Tibial artery (tissue), 4 donors: ENCODE results near the gene PPP1R14C.

ENCODE experiments used
- DNase-seq, 2 donors: peaks; one replicate each; pipeline ENCODE4 v3.0.0-alpha.2; 2019
- H3K27ac ChIP-seq, 2 donors: fragments of 200-600 bp; sonication (generic) in 1 of 2; 1 replicate in 1 of 2; 2 replicates in 1 of 2; pipeline ENCODE4 v1.5.1; 2018 to 2019; ENCODE audit warnings: mild to moderate bottlenecking in 1 of 2
- H3K27me3 ChIP-seq, 2 donors: fragments of 200-600 bp; sonication (generic) in 1 of 2; one replicate each; pipeline versions ENCODE4 v1.5.1 to v1.6.0; 2016 to 2019
- H3K36me3 ChIP-seq, 3 donors: fragments of 200-600 bp; sonication (generic) in 2 of 3; one replicate each; pipeline ENCODE4 v1.5.1; 2016 to 2019; ENCODE audit warnings: mild to moderate bottlenecking in 2 of 3
- H3K4me1 ChIP-seq, 4 donors: fragments of 200-600 bp; sonication (generic) in 2 of 4; 1 replicate in 3 of 4; 2 replicates in 1 of 4; pipeline ENCODE4 v1.5.1; 2016 to 2019
- H3K4me3 ChIP-seq, 2 donors: fragments of 200-600 bp; sonication (generic) in 1 of 2; 1 replicate in 1 of 2; 2 replicates in 1 of 2; pipeline ENCODE4 v1.5.1; 2018 to 2019; ENCODE audit warnings: mild to moderate bottlenecking in 2 of 2
- H3K9me3 ChIP-seq, 3 donors: fragments of 200-600 bp; sonication (generic) in 1 of 3; one replicate each; pipeline ENCODE4 v1.5.1; 2016 to 2019
- intact Hi-C: fragments of 100-400 bp; cut with DNase I; formaldehyde crosslinking; loops from one replicate; pipeline ENCODE4 v1.15.0; 2023; ENCODE audit warnings: low total_unique reads
- TF ChIP-seq, protein P1 (sequence below), 2 experiments: fragments of 200-600 bp in 1 of 2; fragments of 450-650 bp in 1 of 2; IDR thresholded peaks; one replicate each; pipeline ENCODE4 v1.5.1; 2017 to 2019; ENCODE audit warnings: antibody characterized with exemption in 2 of 2, mild to moderate bottlenecking in 1 of 2, moderate library complexity in 1 of 2

The PPP1R14C gene

DNA sequence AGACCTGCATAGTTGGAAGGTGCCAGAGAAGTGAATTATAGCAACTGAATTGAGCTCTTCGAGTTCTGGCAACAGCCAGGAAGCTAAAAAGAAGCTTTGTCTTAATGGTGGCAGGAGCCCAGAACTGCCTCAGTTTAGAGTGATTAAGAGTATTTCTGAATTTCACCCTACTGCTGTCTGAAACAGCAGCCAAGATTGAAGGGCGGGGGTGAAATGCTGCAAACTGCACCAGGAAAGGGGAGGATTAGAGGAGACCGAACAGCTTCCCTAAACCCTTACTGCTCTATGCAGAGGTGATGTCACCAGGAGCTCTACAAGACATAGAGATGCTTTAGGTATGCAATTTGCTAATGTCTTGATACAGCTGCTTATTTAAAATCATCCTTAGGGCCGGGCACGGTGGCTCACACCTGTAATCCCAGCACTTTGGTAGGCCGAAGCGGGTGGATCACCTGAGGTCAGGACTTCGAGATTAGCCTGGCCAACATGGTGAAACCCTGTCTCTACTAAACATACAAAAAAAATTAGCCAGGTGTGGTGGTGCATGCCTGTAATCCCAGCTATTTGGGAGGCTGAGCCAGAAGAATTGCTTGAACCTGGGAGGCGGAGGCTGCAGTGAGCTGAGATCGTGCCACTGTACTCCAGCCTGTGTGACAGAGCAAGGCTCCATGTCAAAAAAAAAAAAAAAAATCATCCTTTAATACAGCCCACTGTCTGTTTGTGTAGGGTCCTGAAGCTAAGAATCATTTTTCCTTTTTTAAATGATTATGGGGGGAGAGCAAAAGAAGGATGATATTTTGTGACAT, 134.3 kb downstream of the PPP1R14C start:
- H3K4me1 ChIP-seq, result no peaks in the 10 kb centered on the region
- no peak overlapping the region for H3K27ac ChIP-seq
- no peak for DNase-seq
- no peaks in the 10 kb centered on the region for H3K36me3 ChIP-seq
- H3K27me3 ChIP-seq, result peaks cover 0 to 12% of the 10 kb centered on the region in 2 donors
- intact Hi-C loops, result no loop called here
- TF ChIP-seq, protein P1, sequence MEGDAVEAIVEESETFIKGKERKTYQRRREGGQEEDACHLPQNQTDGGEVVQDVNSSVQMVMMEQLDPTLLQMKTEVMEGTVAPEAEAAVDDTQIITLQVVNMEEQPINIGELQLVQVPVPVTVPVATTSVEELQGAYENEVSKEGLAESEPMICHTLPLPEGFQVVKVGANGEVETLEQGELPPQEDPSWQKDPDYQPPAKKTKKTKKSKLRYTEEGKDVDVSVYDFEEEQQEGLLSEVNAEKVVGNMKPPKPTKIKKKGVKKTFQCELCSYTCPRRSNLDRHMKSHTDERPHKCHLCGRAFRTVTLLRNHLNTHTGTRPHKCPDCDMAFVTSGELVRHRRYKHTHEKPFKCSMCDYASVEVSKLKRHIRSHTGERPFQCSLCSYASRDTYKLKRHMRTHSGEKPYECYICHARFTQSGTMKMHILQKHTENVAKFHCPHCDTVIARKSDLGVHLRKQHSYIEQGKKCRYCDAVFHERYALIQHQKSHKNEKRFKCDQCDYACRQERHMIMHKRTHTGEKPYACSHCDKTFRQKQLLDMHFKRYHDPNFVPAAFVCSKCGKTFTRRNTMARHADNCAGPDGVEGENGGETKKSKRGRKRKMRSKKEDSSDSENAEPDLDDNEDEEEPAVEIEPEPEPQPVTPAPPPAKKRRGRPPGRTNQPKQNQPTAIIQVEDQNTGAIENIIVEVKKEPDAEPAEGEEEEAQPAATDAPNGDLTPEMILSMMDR (IDR thresholded peaks at IDR 0.05), result no peak
- H3K4me3 ChIP-seq, result no peak overlapping the region
- H3K9me3 ChIP-seq, result no peaks in the 10 kb centered on the region

- H3K9me3 ChIP-seq, result no peaks in the 10 kb centered on the region
- H3K4me1 ChIP-seq, result no peaks in the 10 kb centered on the region
- DNase-seq, result no peak
- H3K27me3 ChIP-seq, result peaks cover 0 to 9% of the 10 kb centered on the region in 2 donors
- TF ChIP-seq, protein P1 (IDR thresholded peaks at IDR 0.05), result no peak
- no peak overlapping the region for H3K27ac ChIP-seq
- intact Hi-C loops, result no loop called here
- H3K4me3 ChIP-seq, result no peak overlapping the region
- H3K36me3 ChIP-seq, result no peaks in the 10 kb centered on the region
These were observed 136.7 kb downstream of the PPP1R14C start for GRCh38 chr6:150279533-150279932.

- TF ChIP-seq, protein P1 (IDR thresholded peaks at IDR 0.05), result no peak
- H3K9me3 ChIP-seq, result no peaks in the 10 kb centered on the region
- no peak for DNase-seq
- no peaks in the 10 kb centered on the region for H3K4me1 ChIP-seq
- H3K27ac ChIP-seq, result no peak overlapping the region
- peaks cover 0 to 16% of the 10 kb centered on the region in 2 donors for H3K27me3 ChIP-seq
- intact Hi-C loops, result no loop called here
- no peaks in the 10 kb centered on the region for H3K36me3 ChIP-seq
- no peak overlapping the region for H3K4me3 ChIP-seq
These were observed 137.9 kb downstream of the PPP1R14C start for GRCh38 chr6:150280703-150281102.

DNA sequence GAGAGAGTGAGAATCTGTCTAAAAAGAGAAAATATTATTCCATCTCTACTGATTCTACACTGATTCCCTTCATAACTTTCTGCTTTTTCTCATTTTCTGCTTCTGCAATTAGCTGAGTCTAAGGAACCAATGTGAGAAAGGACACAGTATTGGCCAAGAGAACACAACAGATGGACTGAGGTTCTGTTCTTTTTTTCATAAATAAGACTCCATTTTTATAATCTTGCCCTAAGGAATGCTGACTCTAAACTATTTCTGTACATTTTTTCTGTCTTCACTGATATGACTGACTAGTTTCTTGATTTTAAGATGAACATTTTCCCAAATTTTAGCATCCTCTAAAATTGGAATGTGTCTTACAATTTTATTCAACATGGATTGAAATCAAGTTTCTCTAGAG, 138.9 kb downstream of the PPP1R14C start:
- Histone ChIP-seq H3K27ac (no peak overlapping the region), H3K9me3 (no peaks in the 10 kb centered on the region), H3K4me1 (no peaks in the 10 kb centered on the region), H3K36me3 (no peaks in the 10 kb centered on the region), H3K4me3 (no peak overlapping the region), H3K27me3 (peaks cover 0 to 16% of the 10 kb centered on the region in 2 donors)
- intact Hi-C loops, result no loop called here
- DNase-seq, result no peak
- TF ChIP-seq, protein P1 (IDR thresholded peaks at IDR 0.05), result no peak

DNA sequence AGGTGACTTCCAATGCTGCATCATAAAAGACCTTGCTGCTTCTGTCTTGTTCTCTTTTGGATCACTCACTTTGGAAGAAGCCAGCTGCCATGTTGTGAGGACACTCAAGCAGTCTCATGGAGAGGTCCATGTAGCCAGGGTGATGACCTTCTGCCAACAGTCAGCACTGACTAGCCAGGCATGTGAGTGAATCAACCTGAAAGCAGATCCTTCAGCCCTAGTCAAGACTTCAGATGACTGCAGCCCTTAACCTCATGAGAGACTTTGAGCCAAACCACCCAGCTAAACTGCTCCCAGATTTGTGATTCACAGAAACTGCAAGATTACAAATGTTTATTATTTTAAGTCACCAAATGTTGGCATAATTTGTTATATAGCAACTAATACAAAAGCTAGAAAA, 140.0 kb downstream of the PPP1R14C start:
- no peak for DNase-seq
- TF ChIP-seq, protein P1 (IDR thresholded peaks at IDR 0.05), result no peak
- no peaks in the 10 kb centered on the region for H3K36me3 ChIP-seq
- no peak overlapping the region for H3K4me3 ChIP-seq
- peaks cover 0 to 16% of the 10 kb centered on the region in 2 donors for H3K27me3 ChIP-seq
- intact Hi-C loops, result no loop called here
- no peaks in the 10 kb centered on the region for H3K9me3 ChIP-seq
- no peaks in the 10 kb centered on the region for H3K4me1 ChIP-seq
- no peak overlapping the region for H3K27ac ChIP-seq
